ENCODE measurements around the gene CNDP1.

Gene CNDP1

DNA sequence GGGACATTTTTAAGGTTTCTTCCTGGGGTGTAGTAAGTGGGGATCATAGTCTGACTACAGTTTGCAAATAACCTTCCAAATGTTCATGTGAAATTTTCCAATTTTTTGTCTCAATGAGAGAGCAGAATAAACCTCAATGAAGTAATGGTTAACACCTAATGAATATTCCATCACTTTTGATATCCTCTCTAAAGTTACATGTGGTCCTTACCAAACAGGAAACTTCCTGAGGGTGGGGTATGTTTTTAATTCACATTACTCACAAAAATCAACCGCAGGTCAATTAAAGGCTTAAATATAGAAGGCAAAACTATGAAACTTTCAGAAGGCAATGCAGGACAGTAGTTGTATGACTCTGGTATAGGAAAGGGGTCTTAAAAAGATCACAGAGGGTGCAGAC is 76.6 kb downstream of the CNDP1 start:
- no peak for TF ChIP-seq ZBTB7A (IDR thresholded peaks at IDR 0.05; ENCODE audit: low read depth)
- no peak for TF ChIP-seq TAF1 (IDR thresholded peaks at IDR 0.05; ENCODE audit: low read depth)
- no peak for TF ChIP-seq EGR1 (IDR thresholded peaks at IDR 0.05)
- no peak for TF ChIP-seq EP300 (IDR thresholded peaks at IDR 0.05; ENCODE audit: borderline replicate concordance)
- TF ChIP-seq, protein P1, sequence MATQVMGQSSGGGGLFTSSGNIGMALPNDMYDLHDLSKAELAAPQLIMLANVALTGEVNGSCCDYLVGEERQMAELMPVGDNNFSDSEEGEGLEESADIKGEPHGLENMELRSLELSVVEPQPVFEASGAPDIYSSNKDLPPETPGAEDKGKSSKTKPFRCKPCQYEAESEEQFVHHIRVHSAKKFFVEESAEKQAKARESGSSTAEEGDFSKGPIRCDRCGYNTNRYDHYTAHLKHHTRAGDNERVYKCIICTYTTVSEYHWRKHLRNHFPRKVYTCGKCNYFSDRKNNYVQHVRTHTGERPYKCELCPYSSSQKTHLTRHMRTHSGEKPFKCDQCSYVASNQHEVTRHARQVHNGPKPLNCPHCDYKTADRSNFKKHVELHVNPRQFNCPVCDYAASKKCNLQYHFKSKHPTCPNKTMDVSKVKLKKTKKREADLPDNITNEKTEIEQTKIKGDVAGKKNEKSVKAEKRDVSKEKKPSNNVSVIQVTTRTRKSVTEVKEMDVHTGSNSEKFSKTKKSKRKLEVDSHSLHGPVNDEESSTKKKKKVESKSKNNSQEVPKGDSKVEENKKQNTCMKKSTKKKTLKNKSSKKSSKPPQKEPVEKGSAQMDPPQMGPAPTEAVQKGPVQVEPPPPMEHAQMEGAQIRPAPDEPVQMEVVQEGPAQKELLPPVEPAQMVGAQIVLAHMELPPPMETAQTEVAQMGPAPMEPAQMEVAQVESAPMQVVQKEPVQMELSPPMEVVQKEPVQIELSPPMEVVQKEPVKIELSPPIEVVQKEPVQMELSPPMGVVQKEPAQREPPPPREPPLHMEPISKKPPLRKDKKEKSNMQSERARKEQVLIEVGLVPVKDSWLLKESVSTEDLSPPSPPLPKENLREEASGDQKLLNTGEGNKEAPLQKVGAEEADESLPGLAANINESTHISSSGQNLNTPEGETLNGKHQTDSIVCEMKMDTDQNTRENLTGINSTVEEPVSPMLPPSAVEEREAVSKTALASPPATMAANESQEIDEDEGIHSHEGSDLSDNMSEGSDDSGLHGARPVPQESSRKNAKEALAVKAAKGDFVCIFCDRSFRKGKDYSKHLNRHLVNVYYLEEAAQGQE (IDR thresholded peaks at IDR 0.05; ENCODE audit: low read depth), result no peak
- TF ChIP-seq TEAD4 (IDR thresholded peaks at IDR 0.05), result no peak
- TF ChIP-seq, protein P2, sequence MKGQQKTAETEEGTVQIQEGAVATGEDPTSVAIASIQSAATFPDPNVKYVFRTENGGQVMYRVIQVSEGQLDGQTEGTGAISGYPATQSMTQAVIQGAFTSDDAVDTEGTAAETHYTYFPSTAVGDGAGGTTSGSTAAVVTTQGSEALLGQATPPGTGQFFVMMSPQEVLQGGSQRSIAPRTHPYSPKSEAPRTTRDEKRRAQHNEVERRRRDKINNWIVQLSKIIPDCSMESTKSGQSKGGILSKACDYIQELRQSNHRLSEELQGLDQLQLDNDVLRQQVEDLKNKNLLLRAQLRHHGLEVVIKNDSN (IDR thresholded peaks at IDR 0.05), result no peak
- no peak for TF ChIP-seq RAD21 (IDR thresholded peaks at IDR 0.05; ENCODE audit: low read depth)
- no peak for TF ChIP-seq FOXM1 (IDR thresholded peaks at IDR 0.05; ENCODE audit: borderline replicate concordance, low read depth)
- TF ChIP-seq TCF12 (IDR thresholded peaks at IDR 0.05; ENCODE audit: low read depth), result no peak
- no peak for TF ChIP-seq NFIC (IDR thresholded peaks at IDR 0.05)
- TF ChIP-seq CREB1 (IDR thresholded peaks at IDR 0.05; ENCODE audit: low read depth), result no peak
- no peak for TF ChIP-seq YY1 (IDR thresholded peaks at IDR 0.05; ENCODE audit: low read depth)
- TF ChIP-seq, protein P3, sequence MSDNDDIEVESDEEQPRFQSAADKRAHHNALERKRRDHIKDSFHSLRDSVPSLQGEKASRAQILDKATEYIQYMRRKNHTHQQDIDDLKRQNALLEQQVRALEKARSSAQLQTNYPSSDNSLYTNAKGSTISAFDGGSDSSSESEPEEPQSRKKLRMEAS (IDR thresholded peaks at IDR 0.05), result no peak
- no peak for TF ChIP-seq CEBPB (IDR thresholded peaks at IDR 0.05)

DNA sequence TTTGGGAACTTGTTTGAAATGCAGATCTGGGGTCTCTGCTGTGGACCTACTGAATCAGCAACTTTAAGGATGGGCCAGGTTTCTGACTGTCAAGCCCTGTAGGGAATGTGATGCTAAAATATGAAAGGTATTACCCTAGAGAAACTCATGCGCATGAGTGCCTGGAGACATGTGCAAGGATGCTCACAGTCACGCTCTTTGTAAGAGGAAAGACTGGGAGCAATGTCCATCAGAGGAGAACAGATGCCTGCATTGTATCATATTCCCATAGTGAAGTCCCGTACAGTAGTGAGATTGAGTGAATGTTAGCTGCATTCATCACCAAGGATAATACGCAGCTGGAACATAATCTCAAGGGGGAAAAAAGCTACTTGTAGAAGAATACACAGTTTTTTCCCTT is 77.5 kb downstream of the CNDP1 start:
- TF ChIP-seq NFIC (IDR thresholded peaks at IDR 0.05) (no peak), EP300 (IDR thresholded peaks at IDR 0.05; ENCODE audit: borderline replicate concordance) (no peak), YY1 (IDR thresholded peaks at IDR 0.05; ENCODE audit: low read depth) (no peak), ZBTB7A (IDR thresholded peaks at IDR 0.05; ENCODE audit: low read depth) (no peak), TCF12 (IDR thresholded peaks at IDR 0.05; ENCODE audit: low read depth) (no peak)
- TF ChIP-seq, protein P3 (IDR thresholded peaks at IDR 0.05), result no peak

DNA sequence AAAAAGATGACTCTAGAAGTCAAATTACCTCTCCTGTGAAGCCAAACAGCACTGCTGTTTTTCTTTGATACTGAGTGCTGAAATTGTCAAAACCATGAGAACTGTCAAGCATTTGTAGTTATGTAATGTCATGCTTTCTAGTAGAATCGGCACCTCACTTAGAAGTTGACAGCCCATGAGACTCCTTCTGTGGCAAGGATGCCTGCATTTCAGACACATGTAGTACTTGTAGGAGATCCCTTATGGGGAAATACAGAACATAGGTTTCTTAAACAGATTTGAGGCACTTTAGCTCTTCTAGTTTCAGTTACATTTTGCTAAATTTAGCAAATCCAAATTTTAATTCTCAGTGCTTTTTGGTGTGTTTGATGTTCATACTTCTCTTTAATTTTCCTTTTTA is 79.1 kb downstream of the CNDP1 start:
- TF ChIP-seq, protein P2 (IDR thresholded peaks at IDR 0.05), result no peak
- TF ChIP-seq CEBPB (IDR thresholded peaks at IDR 0.05) (no peak), RAD21 (IDR thresholded peaks at IDR 0.05; ENCODE audit: low read depth) (no peak), NFIC (IDR thresholded peaks at IDR 0.05) (no peak), ZBTB7A (IDR thresholded peaks at IDR 0.05; ENCODE audit: low read depth) (no peak), EGR1 (IDR thresholded peaks at IDR 0.05) (no peak), TAF1 (IDR thresholded peaks at IDR 0.05; ENCODE audit: low read depth) (no peak), YY1 (IDR thresholded peaks at IDR 0.05; ENCODE audit: low read depth) (no peak), FOXM1 (IDR thresholded peaks at IDR 0.05; ENCODE audit: borderline replicate concordance, low read depth) (no peak), TEAD4 (IDR thresholded peaks at IDR 0.05) (no peak), CREB1 (IDR thresholded peaks at IDR 0.05; ENCODE audit: low read depth) (no peak), TCF12 (IDR thresholded peaks at IDR 0.05; ENCODE audit: low read depth) (no peak), EP300 (IDR thresholded peaks at IDR 0.05; ENCODE audit: borderline replicate concordance) (no peak)
- TF ChIP-seq, protein P1 (IDR thresholded peaks at IDR 0.05; ENCODE audit: low read depth), result no peak
- TF ChIP-seq, protein P3 (IDR thresholded peaks at IDR 0.05), result no peak

DNA sequence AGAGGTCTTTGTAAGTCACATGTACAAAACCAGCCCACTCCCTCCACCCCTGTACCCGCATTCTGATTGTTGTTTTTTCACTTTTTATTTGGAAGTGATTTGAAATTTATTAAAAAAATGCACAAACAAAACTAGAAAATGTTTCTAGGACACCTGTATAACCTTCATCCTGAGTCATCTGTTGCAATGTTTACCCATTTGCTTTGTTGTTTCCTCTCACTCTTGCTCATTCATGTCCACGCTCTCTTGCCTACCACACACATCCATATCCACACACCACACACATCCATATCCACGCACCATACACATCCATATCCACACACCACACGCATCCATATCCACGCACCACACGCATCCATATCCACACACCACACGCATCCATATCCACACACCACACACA is 82.2 kb downstream of the CNDP1 start:
- TF ChIP-seq, protein P3 (IDR thresholded peaks at IDR 0.05), result no peak
- no peak for TF ChIP-seq RAD21 (IDR thresholded peaks at IDR 0.05; ENCODE audit: low read depth)
- no peak for TF ChIP-seq TCF12 (IDR thresholded peaks at IDR 0.05; ENCODE audit: low read depth)
- TF ChIP-seq ZBTB7A (IDR thresholded peaks at IDR 0.05; ENCODE audit: low read depth), result no peak
- no peak for TF ChIP-seq FOXM1 (IDR thresholded peaks at IDR 0.05; ENCODE audit: borderline replicate concordance, low read depth)
- no peak for TF ChIP-seq CEBPB (IDR thresholded peaks at IDR 0.05)

DNA sequence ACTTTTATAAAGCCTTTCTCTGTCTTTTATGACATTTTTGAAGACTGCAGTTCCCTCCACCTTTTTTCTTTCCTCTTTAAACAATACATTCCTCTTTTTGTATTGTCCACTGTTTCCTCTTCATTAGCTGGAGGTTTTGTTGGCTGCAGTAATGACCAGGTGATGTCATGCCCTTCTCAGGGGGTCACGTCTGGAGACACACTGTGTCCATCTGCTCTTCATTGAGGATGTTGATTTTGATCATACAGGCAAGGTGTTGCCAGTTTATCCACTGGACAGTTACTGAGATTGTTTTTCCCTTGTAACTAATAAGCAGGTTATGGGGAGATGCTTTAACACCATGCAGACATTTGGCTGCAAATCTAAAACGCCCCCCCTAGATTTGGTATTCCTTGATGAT is 83.2 kb downstream of the CNDP1 start:
- TF ChIP-seq NFIC (IDR thresholded peaks at IDR 0.05) (no peak), ZBTB7A (IDR thresholded peaks at IDR 0.05; ENCODE audit: low read depth) (no peak)

DNA sequence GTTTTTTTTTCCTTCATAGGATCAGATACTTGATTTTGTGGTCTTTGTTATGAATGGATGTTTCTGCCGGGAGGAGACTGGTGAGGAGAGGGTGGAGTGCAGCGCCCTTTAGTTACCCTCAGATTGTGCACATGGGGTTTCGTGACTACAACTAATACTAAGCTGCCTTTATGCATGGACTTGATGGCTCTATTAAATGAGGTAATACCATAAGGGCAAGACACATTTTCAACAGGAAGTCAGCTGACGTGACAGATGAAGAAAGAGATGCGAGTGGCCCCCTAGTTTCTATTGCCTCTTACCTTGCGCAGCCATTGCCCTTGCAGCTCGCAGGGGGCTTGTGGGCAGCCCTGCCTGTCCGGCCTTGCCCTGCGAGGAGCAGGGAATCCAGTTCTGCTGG is 87.8 kb downstream of the CNDP1 start:
- TF ChIP-seq, protein P1 (IDR thresholded peaks at IDR 0.05; ENCODE audit: low read depth), result no peak
- TF ChIP-seq, protein P3 (IDR thresholded peaks at IDR 0.05), result no peak
- TF ChIP-seq EP300 (IDR thresholded peaks at IDR 0.05; ENCODE audit: borderline replicate concordance) (no peak), RAD21 (IDR thresholded peaks at IDR 0.05; ENCODE audit: low read depth) (no peak), TAF1 (IDR thresholded peaks at IDR 0.05; ENCODE audit: low read depth) (no peak), YY1 (IDR thresholded peaks at IDR 0.05; ENCODE audit: low read depth) (no peak), EGR1 (IDR thresholded peaks at IDR 0.05) (no peak), FOXM1 (IDR thresholded peaks at IDR 0.05; ENCODE audit: borderline replicate concordance, low read depth) (no peak), CREB1 (IDR thresholded peaks at IDR 0.05; ENCODE audit: low read depth) (no peak), NFIC (IDR thresholded peaks at IDR 0.05) (no peak), TEAD4 (IDR thresholded peaks at IDR 0.05) (no peak), CEBPB (IDR thresholded peaks at IDR 0.05) (no peak), TCF12 (IDR thresholded peaks at IDR 0.05; ENCODE audit: low read depth) (no peak), ZBTB7A (IDR thresholded peaks at IDR 0.05; ENCODE audit: low read depth) (no peak)
- TF ChIP-seq, protein P2 (IDR thresholded peaks at IDR 0.05), result no peak

Measured in Ishikawa (cell line).